ENCODE measurements around the gene RPAP2.
"Not testable (repeated sequence)": the region's sequence is repeated elsewhere in the genome, so short reads cannot be mapped to it uniquely, and the experiment has no call there.

DNA sequence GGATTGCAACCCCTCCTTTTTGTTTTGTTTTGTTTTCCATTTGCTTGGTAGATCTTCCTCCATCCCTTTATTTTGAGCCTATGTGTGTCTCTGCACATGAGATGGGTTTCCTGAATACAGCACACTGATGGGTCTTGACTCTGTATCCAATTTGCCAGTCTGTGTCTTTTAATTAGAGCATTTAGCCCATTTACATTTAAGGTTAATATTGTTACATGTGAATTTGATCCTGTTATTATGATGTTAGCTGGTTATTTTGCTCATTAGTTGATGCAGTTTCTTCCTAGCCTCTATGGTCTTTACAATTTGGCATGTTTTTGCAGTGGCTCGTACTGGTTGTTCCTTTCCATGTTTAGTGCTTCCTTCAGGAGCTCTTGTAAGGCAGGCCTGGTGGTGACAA, 135.7 kb downstream of the RPAP2 start:
- TF ChIP-seq, protein P1, sequence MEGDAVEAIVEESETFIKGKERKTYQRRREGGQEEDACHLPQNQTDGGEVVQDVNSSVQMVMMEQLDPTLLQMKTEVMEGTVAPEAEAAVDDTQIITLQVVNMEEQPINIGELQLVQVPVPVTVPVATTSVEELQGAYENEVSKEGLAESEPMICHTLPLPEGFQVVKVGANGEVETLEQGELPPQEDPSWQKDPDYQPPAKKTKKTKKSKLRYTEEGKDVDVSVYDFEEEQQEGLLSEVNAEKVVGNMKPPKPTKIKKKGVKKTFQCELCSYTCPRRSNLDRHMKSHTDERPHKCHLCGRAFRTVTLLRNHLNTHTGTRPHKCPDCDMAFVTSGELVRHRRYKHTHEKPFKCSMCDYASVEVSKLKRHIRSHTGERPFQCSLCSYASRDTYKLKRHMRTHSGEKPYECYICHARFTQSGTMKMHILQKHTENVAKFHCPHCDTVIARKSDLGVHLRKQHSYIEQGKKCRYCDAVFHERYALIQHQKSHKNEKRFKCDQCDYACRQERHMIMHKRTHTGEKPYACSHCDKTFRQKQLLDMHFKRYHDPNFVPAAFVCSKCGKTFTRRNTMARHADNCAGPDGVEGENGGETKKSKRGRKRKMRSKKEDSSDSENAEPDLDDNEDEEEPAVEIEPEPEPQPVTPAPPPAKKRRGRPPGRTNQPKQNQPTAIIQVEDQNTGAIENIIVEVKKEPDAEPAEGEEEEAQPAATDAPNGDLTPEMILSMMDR (IDR thresholded peaks at IDR 0.05), result not testable (repeated sequence)
- TF ChIP-seq POLR2A (IDR thresholded peaks at IDR 0.05), result not testable (repeated sequence)

Measured in Peyer's patch (tissue), 4 donors.